Measurements from ENCODE around the gene ADO. TPM values are rescaled to one million over a fixed set of nuclear protein-coding genes. Genes with fewer than 3 reads are reported as not detected.
A peak's percentile ranks its signal among the peaks of the same experiment; 100 is the strongest.

ADO gene
- total and polyA plus RNA-seq, 10 of the 15 experiments (the other 5 are each of a cell fraction or from before 2014, with no cell fraction given) = 4.3 to 44.6 (median 18.7) TPM

- 0 out of 2 replicates have a peak, but pooled peaks have one; percentile 15 for TF ChIP-seq NR2F1 (conservative IDR thresholded peaks at IDR 0.05)
- TF ChIP-seq NFIC (IDR thresholded peaks at IDR 0.05; ENCODE audit: low read depth, low read length) = peak; percentile 74
- no peak for TF ChIP-seq ZNF622 (IDR thresholded peaks at IDR 0.05)
- no peak for TF ChIP-seq SREBF1 (IDR thresholded peaks at IDR 0.05; ENCODE audit: low read length)
- 0 out of 2 replicates have a peak, but pooled peaks have one; percentile 11 for TF ChIP-seq BCL11A (IDR thresholded peaks at IDR 0.05; ENCODE audit: low read depth, low read length)
- no peak for TF ChIP-seq HDAC2 (IDR thresholded peaks at IDR 0.05)
- TF ChIP-seq SMC3 (IDR thresholded peaks at IDR 0.05; ENCODE audit: borderline replicate concordance, low read length) = peak; percentile 16; the same call in 1 of the 2 replicates
- peak; percentile 55; the same call in 1 of the 2 replicates for TF ChIP-seq BACH1 (IDR thresholded peaks at IDR 0.05; ENCODE audit: borderline replicate concordance)
- TF ChIP-seq TCF3 (IDR thresholded peaks at IDR 0.05; ENCODE audit: borderline replicate concordance, insufficient read depth, low read depth, low read length) = no peak
- no peak for TF ChIP-seq CBX3 (IDR thresholded peaks at IDR 0.05; ENCODE audit: borderline replicate concordance, low read depth)
- TF ChIP-seq TAF1 (IDR thresholded peaks at IDR 0.05; ENCODE audit: borderline replicate concordance, low read depth, low read length) = peak; percentile 46; the same call in 1 of the 2 replicates
- TF ChIP-seq SRF (IDR thresholded peaks at IDR 0.05; ENCODE audit: low read depth in 2 of 2, low read length in 2 of 2) = peak; percentile 98 to 100
- no peak for TF ChIP-seq ZNF217 (IDR thresholded peaks at IDR 0.05)
- peak; percentile 59; the same call in 1 of the 2 replicates for TF ChIP-seq LARP7 (IDR thresholded peaks at IDR 0.05)
- TF ChIP-seq CHD2 (IDR thresholded peaks at IDR 0.05; ENCODE audit: borderline replicate concordance, low read depth, low read length) = no peak
- TF ChIP-seq POLR2AphosphoS2 (IDR thresholded peaks at IDR 0.05; ENCODE audit: low read depth, low read length) = peak; percentile 14; the same call in 1 of the 2 replicates
- TF ChIP-seq IKZF2 (IDR thresholded peaks at IDR 0.05) = peak; percentile 73 to 80; a peak in 3 of 4 replicates
- no peak for TF ChIP-seq NFYB (IDR thresholded peaks at IDR 0.05; ENCODE audit: insufficient read depth, low read depth, low read length)
- no peak for TF ChIP-seq SPI1 (IDR thresholded peaks at IDR 0.05; ENCODE audit: borderline replicate concordance, insufficient read depth, low read depth, low read length)
- TF ChIP-seq RFX5 (IDR thresholded peaks at IDR 0.05; ENCODE audit: low read depth, low read length) = no peak
- TF ChIP-seq CUX1 (IDR thresholded peaks at IDR 0.05; ENCODE audit: insufficient replicate concordance, low read depth, low read length) = no peak
- no peak for TF ChIP-seq PAX8 (IDR thresholded peaks at IDR 0.05)
- TF ChIP-seq NFXL1 (IDR thresholded peaks at IDR 0.05; ENCODE audit: borderline replicate concordance) = no peak
- TF ChIP-seq YBX1 (IDR thresholded peaks at IDR 0.05) = no peak
- TF ChIP-seq HDAC6 (IDR thresholded peaks at IDR 0.05; ENCODE audit: unreplicated experiment) = no peak
- no peak for TF ChIP-seq NFYA (IDR thresholded peaks at IDR 0.05; ENCODE audit: borderline replicate concordance, low read depth, low read length)
- TF ChIP-seq EED (IDR thresholded peaks at IDR 0.05; ENCODE audit: low read depth) = no peak
These were observed 12.0 kb downstream of the ADO start, which contains the start of gene EGR2 (continued) for GRCh38 chr10:62816331-62817120.
